LoVo (cell line): ENCODE measurements around the gene FAM193A.
"Not testable (repeated sequence)": the region's sequence is repeated elsewhere in the genome, so short reads cannot be mapped to it uniquely, and the experiment has no call there.

ENCODE experiments used
- DNase-seq: peaks from one replicate; pipeline ENCODE4 v3.0.0-alpha.2; 2016; ENCODE audit warnings: low spot score

FAM193A gene

DNA sequence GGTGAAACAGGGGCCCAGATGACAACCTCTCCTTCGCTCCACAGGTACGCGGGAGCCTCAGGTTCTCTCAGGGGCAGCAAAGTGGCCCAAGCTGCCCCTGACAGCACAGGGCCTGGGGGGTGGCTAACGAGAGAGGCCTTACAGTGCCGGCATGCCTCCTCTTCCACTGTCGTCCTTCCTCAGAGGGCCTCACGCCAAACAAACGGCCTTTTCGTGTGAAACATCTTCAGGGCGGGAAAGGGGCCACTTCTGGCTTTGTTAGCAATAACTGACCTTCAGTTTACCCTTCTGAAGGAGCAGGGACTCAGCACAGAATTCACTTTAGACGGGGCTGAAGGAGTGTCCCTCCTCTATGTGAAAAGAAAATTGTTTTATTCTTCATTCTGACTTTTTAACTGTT is 21.5 kb upstream of the FAM193A start:
- DNase-seq: not testable (repeated sequence)

DNA sequence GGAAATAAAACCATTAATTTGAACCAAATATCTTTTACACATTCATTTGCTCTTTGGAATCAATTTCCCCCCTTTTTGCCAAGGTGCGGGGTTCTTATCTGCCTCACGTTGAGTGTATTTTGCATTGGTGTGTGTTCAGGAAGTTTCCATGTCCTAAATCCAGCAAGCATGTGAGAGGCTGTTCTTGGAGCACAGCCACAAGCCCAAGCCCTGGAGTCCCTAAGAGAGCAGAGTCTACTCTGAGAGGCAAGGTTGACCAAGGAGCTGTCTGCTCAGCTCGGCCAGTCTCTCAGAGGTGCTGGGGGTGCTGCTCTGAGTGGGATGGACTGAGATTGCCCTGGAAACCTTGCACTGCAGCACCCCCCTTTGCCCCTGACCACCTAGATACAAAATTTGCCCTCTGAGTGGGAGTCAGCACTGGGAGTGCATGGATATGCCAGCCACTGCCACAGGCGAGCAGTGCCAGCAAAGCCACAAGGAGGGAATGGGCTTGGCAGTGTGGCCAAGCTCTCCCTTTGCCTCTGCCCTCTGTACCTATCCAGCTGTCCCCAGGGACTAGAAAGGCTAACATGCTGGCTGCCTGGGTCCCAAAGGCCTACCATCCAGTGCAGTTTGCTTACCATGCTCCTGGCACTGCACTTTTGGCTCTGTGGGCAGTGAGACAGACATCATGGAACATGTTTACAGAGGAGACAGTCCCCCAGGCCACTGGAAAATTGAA is 20.5 kb upstream of the FAM193A start:
- no peak for DNase-seq

DNA sequence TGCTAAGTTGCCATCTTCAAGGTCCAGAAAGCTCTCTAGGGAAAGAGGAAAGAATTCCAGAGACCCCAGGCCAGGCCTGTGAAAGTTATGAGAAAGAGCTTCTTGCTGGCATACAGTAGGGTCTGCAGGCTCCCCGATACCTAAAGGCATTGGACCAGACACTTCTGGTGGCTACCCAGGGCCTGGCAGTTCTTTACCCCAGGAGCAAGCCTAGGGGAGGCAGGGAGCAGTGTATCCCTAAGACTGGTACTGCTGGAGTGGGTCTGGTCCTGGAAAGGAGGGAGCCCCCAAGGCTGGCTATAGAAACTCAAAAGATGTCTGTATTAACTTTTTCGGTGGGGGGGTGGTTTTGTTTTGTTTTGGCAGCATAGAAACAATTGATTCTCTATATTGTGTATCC is 19.8 kb upstream of the FAM193A start:
- no peak for DNase-seq

DNA sequence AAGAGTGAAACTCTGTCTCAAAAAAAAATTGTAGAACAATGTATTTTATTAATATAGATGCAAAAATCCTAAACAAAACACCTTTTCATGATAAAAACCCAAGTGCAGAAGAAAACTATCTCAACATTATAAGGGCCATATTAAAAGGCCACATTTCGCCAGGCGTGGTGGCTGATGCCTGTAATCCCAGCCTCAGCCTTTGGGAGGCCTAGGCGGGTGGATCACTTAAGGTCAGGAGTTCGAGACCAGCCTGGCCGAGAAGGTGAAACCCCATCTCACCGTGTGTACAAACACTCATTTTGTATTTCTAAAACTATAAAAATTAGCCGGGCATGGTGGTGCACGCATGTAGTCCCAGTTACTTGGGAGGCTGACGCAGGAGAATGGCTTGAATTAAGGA is 9.9 kb upstream of the FAM193A start:
- no peak for DNase-seq

DNA sequence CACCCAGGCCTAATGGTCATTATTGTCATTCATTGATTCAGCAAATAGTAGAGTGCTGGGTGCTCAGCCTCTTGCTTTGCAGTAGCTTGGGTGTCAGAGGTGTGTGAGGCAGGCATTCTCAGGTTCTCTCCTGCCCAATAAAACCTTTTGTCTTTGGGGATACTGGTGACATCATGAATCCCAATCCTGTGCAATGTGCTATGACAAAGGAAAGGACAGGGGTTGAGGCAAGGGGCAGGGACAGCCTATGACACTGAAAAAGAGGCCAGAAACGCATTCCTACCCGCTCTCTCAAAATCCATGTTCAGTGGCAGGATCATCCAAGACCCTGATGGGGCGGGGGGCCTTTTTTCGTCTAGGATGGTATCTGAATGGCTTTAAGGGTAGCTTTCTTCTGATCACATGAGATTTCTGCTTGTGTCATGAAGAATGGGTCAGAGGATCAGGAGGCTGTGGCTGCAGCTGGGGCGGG is 1.5 kb upstream of the FAM193A start:
- peak; percentile 7 for DNase-seq

DNA sequence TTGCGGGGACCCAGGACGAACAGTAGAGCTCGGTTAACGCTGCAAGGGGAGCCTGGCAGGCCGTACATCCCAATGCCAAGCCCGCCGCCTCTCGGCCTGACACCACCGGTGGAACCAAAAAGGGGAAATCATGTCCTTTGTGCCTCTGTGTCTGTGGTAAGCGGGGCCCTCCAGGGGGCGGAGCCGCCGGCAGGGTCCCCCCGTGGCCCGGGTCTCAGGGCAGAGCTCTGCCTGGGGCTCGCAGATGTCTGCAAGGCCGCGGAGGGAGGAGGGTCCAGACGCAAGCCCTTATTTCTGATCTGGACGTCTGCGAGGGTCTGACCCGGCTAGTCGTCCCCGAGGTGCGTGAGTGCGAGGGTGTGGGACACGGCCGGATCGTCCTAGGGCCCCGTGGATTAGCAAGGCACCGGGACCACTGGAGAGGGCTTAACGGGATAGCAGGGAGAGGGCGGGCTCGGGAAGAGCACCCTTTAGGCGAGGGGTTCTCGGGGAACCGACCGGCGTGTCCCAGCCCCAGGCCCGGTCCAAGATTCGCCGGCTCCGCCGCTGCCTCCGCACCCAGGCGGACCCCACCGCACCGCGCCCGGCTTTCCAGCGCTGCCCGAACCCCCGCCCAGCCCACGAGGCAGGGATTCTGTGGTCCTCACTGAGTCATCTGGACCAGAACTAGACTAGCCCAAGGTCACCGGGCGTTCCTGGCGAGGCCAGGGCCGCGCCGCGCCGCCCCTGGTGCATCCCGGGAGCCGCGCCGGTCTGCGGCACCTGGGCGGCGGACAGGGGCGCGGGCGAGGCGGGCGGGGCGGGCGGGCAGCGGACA is 863 bp upstream of the FAM193A start:
- DNase-seq: peak; percentile 5

DNA sequence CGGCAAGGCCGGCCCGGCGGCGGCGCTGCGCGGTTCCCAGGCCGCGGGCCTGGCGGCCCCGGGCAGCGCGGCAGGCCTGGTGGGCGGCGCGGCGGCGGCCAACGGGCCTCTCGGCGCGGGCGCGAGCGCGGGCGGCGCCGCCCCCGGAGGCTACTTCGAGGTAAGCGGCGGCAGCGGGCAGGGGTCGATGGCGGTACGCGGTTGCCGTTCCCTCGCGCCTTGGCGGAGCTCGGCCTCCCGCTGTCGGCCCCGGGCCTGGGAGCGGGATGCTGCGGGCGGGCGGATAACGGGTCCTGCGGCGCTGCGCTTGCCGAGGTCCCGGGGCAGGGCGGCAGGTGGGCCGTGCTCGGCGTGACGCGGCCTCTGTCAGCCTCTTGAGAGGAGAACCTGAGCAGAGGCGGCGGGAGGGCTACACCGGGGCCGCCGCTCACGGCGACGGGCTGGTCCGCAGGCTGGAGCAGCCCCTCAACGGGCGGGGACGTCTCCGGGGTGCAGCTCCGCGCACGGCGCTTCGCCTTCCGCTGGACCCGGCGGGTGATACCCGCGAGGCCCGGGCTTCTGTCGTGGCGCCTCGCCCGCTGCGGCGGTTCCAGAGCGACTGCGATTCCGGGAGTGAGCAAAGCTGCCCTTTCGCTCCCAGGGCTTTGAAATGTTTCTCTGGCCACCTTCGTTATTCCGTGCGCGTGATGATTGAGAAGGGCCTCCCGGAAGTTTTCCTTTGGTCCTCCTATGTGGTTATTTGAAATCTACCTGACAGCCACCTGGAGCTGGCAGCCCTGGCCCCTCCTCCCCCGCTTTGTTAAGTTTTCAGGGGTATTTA is 774 bp downstream of the FAM193A start:
- DNase-seq: peak; percentile 18

DNA sequence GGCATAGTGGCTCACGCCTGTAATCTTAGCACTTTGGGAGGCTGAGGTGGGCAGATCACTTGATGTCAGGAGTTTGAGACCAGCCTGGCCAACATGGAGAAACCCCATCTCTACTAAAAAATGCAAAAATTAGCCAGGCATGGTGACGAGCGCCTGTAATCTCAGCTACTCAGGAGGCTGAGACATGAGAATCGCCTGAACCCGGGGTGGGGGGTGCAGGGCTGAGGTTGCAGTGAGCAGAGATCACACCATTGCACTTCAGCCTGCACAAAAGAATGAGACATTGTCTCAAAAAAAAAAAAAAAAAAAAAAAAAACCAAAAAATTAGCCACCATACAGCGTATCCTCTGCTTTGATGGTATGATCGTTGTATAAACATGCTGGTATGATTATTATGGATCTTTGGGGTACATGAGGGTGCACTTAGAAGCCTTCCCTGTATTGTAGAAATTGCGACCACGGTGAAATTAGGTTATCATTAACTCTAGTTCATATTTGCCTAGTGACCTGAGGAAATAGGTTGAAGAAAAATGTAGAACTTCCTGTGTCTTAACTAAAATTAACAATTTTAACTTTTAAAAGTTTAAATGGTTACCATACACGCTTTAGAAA is 7.2 kb downstream of the FAM193A start:
- DNase-seq: not testable (repeated sequence)

DNA sequence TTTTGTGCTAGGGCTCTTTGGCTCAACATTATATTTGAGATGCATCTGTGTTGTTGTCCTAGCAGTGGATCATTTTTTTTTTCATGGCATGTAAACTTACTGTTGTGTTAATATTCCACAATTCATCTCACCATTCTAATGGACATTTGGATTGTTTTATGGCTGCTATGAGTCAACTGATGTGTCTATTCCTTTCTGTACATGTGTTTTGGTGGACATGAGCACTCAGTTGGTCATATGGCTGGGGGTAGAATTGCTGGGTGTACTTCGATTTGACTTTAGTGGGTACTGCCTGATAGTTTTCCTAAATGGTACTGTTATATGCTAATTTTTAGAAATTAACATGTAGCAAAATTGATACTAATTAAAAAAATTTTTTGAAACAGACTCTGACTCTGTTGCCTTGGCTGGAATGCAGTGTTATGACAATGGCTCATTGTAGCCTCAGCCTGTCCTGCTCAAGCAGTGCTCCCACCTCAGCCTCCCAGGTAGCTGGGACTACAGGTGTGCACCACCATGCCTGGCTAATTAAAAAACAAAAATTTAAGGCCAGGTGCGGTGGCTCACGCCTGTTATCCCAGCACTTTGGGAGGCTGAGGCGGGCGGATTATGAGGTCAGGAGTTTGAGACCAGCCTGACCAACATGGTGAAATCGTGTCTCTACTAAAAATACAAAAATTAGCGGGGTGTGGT is 9.0 kb downstream of the FAM193A start:
- DNase-seq: no peak

DNA sequence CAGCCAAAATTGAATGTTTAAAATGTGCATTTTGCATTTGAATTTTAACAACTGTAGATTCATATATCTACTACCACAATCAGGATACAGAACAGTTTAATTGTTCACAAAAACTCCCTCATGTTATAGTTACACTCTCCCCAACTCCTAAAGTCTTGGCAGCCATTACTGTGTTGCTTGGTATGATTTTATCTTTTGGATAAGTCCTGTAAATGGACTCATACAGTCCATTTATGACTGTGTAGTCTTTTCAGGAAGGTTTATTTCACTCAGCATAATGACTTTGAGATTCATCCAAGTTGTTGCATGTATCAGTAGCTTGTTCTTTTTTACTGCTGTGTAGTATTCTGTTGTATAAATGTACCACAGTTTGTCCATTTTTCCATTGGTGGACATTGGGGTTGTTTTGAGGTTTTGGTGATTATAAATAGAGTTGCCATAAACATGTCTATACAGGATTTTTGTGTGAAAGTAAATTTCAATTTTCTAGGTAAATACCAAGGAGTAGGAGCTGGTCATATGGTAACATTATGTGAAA is 9.9 kb downstream of the FAM193A start:
- no peak for DNase-seq

DNA sequence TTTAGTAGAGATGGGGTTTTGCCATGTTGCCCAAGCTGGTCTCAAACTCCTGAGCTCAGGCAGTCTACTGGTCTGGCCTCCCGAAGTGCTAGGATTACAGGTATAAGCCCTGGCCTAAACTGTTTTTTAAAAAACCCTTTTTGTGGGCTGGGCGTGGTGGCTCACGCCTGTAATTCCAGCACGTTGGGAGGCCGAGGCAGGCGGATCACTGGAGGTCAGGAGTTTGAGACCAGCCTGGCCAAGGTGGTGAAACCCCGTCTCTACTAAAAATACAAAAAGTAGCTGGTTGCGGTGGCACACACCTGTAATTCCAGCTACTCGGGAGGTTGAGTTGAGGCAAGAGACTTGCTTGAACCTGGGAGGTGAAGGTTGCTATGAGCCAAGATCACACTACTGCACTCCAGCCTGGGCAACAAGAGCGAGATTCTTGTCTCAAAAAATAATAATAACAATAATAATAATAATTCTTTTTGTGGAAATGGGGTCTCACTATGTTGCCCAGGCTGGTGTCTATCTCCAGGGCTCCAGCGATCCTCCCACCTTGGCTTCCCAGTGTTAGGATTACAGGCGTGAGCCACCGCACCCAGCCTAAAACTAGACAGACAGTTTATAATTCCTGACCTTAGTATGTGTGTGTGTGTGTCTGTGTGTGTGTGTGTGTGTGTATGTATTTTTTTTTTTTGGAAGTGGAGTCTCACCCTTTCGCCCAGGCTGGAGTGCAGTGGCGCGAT is 10.7 kb downstream of the FAM193A start:
- not testable (repeated sequence) for DNase-seq

DNA sequence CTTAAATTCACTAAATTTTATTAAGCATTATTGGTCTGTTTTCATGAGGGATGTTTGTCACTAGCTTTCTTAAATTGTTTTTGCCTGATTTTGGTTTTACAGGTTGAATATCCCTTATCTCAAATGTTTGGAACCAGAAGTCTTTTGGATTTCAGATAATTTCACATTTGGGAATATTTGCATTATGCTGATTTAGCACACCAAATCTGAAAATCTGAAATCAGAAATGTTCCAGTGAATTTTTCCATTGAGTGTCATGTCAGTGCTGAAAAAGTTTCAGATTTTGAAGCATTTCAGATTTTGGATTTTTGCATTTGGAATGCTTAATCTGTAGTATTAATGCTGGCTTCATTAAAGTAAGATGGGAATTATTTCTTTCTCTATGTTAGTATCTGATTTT is 14.7 kb downstream of the FAM193A start:
- no peak for DNase-seq

DNA sequence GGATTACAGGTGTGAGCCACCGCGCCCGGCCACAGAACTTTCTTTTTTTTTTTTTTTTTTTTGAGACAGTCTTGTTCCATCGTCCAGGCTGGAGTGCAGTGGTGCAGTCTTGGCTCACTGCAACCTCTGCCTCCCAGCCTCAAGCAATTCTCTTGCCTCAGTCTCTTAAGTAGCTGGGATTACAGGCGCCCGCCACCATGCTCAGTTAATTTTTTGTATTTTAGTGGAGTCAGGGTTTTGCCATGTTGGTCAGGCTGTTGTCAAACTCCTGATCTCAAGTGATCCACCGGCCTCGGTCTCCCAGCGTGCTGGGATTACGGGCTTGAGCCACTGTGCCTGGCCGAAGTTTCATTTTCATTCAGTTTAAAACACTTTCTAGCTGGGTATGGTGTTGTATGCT is 16.4 kb downstream of the FAM193A start:
- DNase-seq: no peak

DNA sequence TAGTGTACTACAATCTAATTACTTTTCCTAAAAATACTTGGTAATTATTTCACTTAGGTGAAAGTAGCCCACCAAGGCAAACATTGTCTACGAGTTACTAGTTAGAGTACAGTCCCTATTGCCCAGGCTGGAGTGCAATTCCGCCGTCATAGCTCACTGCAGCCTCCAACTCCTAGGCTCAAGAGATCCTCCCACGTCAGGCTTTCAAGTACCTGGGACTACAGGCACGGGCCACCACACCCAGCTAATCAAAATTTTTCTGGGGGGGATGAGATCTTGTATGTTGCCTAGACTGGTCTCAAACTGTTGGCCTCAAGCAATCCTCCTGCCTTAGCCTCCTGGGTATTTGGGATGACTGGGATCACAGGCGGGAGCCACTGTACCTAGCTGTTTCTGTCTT is 21.9 kb downstream of the FAM193A start:
- DNase-seq: no peak

DNA sequence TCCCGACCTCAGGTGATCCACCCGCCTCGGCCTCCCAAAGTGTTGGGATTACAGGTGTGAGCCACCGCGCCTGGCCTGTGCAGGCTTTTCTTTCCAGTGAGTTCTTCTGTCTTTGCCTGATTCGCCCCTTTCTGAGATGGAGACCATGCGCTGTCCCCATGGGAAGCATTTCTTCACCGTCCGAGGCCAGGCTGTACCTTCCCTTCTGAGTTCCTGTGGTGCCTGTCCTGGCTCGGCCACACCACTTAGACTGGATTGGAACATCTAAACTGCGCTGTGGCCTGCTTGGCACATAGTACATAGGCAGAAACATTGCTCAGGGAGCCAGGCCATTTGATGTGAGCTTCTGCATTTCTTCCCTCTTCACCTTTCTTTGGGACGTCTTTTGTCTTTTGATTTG is 23.7 kb downstream of the FAM193A start:
- DNase-seq: no peak

DNA sequence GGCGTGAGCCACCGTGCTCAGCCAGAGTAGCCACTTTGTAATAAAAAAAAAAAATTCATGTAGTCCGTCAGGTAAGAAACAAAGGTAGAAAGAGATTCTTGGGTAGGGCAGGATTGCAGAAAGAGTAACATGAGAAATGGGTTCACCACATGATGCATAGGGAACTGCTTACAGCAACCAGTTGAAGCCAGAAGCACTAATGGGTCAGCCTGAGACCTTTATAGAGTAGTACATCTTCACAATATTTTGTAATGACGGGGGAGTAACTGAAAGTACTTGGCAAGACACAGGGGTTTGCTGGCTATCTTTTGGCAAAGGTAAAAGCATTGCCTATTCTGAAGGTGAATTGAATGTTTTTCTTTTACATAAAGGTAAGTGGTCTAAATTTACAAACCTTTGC is 29.1 kb downstream of the FAM193A start:
- DNase-seq: no peak

DNA sequence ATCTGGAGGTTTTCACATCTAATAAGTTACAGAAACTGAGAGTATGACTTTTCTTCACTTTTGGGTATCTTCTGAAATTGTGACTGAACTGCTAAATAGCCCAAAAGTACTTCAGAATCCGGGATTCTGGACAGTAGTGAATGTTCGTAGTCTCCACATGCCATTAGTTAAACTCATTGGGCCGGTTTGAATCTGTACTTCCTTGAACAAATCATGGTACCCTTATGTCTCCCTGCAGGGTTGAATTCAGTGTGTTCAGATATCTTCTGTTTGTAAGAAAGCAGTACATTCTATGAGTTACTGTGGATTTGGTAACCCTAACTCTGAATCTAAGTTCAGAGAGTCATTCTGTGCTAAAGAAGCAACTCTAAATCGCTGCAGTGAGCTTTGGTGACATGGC is 33.6 kb downstream of the FAM193A start:
- DNase-seq: no peak

DNA sequence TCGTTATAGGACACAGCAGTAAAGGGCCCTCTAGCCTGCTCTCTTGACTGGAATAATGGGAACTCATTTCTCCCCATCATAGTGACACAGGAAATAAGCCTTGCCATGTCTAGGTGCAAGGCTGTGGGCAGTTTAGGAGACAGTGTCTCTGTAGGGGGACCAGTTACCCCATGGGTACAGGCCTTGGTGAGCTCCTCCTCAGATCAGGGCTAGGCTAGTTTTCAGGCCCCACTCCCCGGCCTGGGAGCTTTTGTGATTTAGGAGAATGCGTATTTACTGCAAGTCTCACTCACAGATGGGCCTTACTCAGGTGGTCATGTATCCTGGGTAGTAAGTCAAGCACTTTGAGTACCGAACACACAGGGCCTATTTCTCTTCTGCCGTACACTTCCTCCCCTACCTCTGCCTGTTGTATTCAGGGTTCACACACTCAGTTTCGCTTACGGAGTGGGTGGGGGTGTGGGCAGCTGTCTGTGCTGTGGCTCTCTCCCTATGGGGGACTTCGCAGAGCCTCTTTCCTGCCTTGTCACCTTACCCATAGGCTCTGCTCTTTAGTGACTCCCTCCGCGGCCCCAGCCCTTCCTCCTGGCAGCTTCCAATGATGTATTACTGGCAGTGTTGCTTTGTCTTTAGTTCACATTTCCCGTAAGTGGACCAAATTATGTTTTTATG is 34.2 kb downstream of the FAM193A start:
- no peak for DNase-seq

DNA sequence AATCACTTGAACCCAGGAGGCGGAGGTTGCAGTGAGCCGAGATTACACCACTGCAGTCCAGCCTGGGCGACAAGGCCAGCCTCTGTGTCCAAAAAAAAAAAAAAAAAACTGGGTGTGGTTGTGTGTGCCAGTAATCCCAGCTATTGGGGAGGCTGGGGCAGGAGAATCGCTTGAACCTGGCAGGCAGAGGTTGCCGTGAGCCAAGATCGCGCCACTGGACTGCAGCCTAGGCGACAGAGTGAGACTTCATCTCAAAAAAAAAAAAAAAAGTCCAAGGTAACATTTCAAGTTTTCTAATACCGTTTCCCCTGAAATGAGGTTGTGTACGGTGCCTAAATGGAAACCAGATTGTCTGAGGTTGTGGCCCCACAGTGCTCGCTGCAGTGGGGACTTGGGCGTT is 35.6 kb downstream of the FAM193A start:
- DNase-seq: no peak

DNA sequence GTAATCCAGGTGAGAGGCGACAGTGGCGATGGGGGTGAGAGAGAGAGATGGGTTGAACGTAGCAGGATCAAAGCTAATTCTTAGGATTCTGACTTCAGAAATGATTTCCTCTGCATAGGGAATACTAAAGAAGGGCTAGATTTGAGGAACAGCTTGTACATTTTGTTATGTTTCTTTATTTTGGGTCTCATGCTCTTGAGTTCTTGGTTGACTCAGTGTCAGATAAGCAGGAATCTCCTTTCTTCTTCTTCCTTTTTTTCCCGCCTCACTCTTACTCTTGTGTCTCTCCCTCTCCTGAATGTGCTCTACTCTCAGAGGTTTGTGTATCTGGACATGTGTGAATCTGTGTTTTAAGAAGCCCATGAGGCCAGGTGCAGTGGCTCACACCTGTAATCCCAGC is 36.4 kb downstream of the FAM193A start:
- no peak for DNase-seq
